Activated CD4-positive, CD25-positive, alpha-beta regulatory T cell (primary cell): ENCODE data around the gene EPHA3.

ENCODE experiments used
- DNase-seq, 4 experiments: peaks; one replicate each; lab custom pipeline; 2025; lab: John Stamatoyannopoulos, UW

EPHA3 gene

DNA sequence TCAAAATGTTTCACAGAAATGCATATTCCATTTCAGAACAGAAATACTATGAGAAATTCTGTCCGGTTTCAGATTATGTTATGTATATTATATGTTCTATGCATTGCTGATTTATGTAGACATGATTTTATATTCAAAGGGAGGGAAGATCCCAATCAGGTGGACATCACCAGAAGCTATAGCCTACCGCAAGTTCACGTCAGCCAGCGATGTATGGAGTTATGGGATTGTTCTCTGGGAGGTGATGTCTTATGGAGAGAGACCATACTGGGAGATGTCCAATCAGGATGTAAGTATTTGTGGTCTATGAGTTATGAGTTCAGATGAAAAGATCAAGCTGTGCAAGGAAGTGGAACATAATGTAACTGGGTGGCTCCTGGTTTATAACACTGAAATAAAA is 341.7 kb downstream of the EPHA3 start:
- no peak for DNase-seq

DNA sequence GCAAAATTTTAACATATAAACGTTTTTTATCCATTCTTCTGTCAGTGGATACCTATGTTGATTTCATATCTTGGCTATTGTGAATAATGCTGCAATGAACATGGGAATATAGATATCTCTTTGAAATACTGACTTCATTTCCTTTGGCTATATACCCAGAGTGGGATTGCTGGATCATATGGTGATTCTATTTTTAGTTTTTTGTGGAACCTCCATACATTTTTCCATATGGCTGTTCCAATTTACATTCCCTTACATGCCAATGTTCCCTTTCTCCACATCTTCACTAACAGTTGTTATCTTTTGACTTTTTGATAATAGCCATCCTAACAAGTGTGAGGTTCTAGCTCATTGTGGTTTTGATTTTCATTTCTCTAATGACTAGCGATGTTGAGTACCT is 344.6 kb downstream of the EPHA3 start:
- DNase-seq: no peak

DNA sequence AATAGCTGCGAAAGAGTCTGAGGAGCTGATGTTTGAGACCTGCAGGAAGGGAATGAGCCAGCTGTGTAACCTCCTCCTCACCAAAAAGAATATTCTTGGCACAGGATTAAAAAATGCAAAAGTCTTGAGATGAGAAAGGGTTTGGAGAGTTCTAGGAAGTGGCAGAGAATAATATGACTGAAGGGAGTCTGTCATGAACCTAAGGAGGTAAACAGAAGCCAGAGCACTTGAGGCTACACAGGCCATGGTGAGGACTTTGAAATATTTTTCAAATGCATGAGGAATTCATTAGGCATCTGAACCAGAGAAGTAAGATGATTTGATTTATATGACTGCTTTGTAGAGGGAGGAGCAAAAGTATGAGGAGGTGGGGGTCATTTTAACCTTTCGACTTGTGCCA is 347.8 kb downstream of the EPHA3 start:
- no peak for DNase-seq

DNA sequence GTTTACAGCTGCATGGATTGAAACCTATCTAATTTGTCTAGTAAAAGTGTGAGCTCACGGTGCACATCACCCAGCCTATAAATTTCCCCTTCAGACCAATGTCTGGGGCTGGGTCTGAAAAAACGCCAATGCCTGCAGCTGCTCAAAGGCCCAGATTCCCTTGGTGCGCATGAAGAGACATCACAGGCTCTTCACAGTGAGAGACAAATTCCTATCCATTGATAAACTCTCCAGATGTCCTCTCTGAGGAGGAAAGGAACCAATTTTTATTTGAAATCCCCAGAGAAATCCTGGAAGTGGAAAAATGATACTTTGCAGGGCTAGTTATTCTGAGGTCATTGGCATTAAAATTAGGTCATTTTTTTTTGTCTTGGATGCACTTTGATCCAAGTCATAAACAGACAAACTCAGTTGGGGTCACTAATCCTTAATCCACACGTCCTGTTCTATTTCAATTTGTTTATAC is 360.5 kb downstream of the EPHA3 start:
- no peak for DNase-seq

DNA sequence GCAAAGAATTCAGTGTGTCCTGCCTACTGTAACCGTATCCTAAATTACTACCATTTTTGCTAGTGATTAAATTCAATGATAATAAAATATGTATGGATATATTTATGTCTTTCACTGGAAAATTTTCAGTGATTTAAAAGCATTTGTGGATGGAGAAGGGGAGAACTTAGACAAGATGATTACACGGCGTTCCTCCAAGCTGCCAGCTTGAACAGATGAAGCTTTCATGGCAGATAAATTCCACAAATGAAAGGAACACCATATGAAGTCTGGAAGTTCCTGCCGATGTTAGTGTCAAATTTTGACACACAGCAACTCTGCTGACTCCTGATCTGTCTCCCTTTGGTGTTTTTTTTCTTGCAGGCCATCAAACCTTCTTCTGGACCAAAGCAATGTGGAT is 364.7 kb downstream of the EPHA3 start:
- no peak for DNase-seq

DNA sequence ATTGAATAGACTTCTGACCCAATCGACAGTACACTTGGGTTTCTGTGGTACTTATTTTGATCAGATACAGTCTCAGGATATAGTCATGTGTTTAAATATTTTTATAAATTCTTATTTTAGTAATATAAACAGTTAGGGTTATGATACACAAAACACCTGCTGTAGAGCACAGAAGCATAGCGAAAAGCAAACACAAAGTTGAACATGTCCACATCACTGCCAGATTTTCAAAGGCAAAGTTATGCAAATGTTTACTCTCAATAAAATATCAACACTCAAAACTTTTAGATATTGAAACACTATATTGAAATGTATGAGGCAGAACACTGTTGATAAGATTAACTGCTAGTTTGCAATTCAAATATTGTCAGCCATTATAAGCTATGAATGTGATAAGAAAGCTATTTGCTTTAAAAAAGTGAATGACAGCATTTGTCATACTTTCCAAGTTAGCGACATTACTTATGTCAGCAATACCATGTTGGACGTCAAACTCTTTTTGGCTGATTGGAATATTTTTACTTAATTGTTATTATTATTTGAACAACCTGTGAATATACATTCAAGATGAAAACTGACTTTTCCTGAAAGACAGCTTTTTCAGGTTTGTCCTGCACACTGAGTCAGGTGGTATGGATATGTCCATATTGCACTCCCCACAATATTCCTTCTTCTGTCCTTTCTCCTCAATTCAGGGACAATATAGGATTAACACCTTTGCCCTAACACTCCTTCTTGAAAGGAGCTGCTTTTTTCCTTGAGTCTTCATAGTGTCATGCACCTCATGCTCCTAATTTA is 367.1 kb downstream of the EPHA3 start:
- no peak for DNase-seq

DNA sequence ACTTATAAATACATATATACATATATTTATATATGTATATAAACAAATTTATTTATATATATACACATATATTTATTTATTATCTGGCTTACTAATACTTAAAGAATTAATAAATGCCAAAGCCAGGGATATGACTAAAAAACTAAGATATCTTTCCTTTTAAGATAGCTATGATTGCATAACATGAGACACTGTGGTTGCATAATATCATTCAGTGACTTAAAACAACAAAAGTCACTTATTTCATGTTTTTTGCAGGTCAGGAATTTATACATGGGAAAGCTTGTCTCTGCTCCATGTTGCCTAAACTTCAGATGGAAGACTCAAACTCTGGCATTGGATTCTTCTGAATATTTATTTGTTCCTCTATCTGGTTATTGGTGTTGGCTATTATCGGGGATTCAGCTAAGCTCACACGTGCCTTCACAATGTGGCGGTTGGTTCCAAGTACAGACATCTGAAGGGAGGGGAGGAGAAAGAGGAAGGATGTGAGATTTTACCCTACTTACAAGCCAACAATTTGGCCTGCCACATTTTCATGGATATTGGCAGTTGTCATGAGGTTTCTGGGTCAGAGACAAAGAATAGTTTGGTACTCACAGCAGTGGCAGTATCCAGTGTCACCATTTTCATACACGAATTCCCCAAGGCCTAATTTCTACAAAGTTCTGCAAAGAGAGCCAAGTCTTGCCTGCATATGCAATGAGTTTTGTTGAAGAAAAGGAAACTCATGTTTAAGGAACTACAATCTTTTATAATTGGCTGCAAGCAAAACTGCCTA is 381.6 kb downstream of the EPHA3 start:
- no peak for DNase-seq

DNA sequence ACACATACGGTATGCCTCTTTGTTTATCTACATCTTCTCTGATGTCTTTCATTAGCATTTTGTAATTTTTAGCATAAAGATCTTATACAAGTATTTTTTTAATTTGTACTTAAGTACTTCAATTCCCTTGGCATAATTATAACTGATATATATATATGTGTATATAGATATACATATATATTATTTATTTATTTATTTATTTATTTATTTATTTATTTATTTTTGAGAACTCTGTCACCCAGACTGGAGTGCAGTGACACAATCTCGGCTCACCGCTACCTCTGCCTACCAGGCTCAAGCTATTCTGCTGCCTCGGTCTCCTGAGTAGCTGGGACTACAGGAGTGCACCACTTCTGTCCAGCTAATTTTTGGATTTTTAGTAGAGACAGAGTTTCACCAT is 382.7 kb downstream of the EPHA3 start:
- no peak for DNase-seq

DNA sequence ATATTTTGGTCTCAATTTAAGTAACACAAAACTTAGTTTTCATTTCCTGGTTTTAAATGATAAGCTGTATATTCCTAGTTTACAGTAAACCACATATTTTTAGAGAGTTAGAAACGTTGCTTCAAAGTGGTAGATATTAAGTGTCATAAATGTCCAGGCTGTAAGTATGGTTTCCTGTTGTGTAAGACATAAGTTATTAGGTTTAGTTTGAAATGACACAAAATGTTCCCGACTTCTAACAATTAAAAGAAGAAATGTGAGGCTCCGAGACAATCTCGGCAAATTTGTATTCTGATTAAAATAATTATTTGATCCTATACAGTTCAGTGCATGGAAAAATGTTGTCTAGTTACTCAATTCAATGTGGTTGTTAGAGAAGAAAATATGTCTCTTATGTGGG is 387.3 kb downstream of the EPHA3 start:
- DNase-seq: no peak

DNA sequence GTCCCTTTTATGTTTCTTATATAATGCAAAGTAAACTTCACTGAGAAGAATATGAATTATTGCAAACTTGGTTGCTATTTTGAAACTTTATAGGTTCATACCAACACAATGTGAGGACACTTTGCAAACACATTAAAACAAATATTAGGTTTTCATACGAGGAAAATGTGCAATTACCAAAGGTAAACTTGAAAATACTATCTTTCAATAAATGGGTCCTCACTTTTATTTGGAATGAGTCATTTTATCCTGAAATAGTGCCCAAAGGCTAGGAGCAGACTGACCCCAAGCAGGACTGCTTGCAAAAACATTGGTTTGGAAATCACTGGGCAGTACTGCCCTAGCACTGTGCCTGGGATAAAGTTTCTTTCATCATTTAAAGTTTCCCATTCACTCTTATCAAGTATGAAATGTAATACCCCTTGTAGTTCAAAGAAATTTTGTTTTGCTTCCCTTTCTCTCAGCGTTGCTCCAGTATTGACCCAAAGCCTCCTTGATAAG is 396.5 kb downstream of the EPHA3 start:
- no peak for DNase-seq

DNA sequence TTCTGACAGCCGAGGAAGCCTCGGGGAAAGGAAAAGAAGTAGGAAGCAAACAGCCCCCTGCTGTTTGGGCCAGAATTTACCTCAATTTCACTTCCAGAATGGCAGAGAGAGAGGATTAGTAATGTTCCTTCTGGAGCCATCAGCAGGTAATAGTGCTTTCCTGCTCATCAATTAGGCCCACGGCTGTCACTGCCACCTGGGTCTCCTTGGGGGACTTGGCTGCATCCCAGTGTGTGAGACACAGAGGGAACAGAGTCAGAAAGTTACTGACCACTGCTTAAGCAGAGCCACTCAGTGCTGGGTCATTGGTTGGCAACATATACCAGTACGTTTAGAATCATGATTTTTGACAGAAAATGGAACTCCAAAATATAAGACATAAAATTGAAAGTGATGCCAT is 397.0 kb downstream of the EPHA3 start:
- no peak for DNase-seq

DNA sequence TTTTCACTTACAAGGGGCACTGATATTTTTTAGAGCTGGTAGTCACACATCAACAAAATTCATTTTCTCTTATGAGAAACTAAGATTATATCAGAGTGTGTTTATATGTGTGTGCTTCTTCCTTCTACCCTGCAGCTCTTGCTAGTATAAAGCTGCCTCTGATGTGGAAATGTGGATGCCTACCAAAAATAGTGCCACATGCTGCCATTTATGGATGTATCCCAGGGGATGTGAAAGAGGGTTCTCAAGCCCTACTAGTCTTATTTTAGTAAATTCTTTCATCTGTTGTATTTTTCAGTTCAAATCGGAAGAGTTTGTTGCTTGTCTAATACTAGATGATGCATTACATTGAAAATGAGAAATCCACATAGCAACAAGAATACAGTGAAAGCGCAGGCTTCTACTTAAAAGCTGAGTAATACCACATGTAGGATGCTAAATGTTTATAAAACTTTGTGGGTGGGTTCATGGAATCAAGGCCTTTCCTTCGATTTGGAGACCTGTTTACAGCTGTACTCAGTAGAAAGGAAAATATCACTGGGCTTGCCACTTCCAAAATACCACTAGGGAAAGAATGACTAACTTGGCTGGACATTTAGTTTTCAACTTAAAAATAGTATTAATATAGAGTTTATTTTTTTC is 399.2 kb downstream of the EPHA3 start:
- no peak for DNase-seq

DNA sequence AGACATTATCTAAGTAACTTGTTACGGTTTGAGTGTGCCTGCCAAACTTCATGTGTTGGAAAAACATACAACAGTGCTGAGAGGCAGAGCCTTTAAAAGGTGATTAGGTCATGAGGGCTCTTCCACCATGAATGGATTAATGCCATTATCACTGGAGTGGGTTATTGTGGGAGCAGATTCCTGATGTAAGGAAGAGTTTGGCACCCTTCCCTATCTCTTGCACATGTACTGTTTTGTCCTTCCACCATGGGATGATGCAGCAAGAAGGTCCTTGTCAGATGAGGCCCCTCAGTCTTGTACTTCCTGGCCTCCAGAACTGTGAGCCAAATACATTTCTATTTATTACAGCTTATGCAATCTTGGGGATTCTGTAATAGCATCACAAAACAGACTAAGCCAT is 413.9 kb downstream of the EPHA3 start:
- no peak for DNase-seq

DNA sequence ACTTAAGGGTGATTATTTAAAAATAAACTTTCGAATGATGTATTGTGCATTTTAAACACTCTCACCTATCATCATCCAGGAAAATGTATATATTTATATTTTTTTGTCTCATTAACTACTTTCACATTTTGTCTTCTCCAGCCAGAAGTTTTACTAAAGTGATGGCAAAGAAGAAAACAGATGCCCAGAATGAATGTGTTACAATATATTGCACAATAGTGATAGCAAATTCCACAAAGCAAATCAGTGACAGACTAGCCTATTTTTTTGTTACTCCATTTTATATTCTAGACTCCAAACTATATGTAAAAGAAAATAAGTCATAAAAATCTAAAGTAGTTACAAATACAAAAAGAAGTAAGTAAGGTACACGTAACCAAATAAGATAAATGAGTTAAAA is 414.7 kb downstream of the EPHA3 start:
- no peak for DNase-seq

DNA sequence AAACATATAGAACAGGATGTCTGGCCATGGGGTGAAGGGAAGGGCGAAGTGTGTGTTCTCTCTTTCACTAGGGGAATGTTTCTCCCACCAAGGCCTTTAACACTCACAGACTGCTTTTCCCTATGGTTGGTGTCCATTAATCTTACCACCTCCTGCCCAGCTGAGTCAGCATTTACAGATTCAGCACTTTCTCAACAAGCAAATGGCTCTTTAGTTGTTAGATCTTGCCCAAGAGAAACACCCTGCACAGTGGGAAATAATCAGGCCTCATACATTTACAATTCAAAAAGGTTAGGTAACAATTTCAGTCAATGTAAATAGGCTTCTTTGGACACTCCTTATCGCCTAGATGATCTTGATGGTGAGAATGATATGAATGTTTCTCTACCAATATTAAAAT is 418.2 kb downstream of the EPHA3 start:
- no peak for DNase-seq

DNA sequence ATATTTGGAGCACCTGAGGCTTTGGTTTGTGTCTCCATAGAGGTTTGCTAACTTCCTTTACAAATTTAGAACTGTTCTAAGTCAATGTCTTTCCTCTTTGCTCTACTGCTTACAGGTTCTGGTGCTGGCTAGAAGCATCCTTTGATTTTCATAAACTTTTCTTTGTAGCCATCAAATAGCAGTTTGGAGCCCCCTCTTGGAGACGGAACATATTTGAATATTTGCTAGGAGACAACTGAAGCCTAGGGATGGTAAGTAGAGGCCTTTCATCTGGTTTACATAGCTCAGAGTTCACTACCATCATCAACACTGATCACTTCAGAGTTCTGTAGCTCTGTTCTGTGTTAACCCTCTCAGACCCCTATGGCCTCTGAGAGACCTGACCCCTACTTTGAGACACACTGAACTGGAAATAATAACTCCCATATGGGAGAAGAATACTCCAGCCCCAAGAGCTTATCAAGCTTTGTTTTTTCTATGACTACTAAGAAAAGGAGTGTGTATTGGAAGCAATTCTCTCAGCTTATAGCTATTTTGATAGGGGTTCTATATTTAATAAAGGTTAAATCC is 420.4 kb downstream of the EPHA3 start:
- DNase-seq: no peak
